ENCODE data around the gene HDAC4.

HDAC4 gene

DNA sequence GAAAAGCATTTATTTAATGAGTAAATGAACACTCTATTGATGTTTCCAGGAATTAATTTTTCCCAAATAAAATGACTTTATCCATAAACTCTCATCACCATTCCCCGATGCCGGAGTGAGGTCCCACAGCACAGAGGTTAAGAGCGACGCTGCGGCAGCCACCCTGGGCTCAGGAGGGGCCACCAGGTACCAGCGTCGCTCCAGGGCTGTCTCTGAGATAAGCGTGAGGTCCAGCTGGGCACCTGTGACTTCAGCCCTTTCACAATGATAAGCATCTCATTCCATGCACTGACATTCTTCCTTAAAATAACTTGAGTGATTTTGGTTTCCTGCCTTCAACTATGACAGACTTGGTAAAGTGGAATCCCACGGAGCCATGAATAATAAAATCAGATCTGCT lies 370.9 kb downstream of the HDAC4 start:
- no peak overlapping the region for H2AFZ ChIP-seq (ENCODE audit: low read depth, low read length, severe bottlenecking)
- no peak overlapping the region for H3K4me3 ChIP-seq (ENCODE audit: insufficient read depth, low read length, poor library complexity, severe bottlenecking)
- H4K20me1 ChIP-seq (ENCODE audit: low read depth, low read length) = no peaks in the 10 kb centered on the region
- no peak for TF ChIP-seq EZH2phosphoT487 (conservative IDR thresholded peaks at IDR 0.05; ENCODE audit: low read length)
- TF ChIP-seq, protein P1, sequence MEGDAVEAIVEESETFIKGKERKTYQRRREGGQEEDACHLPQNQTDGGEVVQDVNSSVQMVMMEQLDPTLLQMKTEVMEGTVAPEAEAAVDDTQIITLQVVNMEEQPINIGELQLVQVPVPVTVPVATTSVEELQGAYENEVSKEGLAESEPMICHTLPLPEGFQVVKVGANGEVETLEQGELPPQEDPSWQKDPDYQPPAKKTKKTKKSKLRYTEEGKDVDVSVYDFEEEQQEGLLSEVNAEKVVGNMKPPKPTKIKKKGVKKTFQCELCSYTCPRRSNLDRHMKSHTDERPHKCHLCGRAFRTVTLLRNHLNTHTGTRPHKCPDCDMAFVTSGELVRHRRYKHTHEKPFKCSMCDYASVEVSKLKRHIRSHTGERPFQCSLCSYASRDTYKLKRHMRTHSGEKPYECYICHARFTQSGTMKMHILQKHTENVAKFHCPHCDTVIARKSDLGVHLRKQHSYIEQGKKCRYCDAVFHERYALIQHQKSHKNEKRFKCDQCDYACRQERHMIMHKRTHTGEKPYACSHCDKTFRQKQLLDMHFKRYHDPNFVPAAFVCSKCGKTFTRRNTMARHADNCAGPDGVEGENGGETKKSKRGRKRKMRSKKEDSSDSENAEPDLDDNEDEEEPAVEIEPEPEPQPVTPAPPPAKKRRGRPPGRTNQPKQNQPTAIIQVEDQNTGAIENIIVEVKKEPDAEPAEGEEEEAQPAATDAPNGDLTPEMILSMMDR (IDR thresholded peaks at IDR 0.05; ENCODE audit: insufficient read depth, low read length, poor library complexity, severe bottlenecking) = no peak
- H3K9me3 ChIP-seq (ENCODE audit: insufficient read depth, low read length) = no peaks in the 10 kb centered on the region
- H3F3A ChIP-seq (ENCODE audit: insufficient read depth) = no peaks in the 10 kb centered on the region
- H3K4me2 ChIP-seq (ENCODE audit: low read depth, low read length, poor library complexity, severe bottlenecking) = no peak overlapping the region
- no peak overlapping the region for H3K27ac ChIP-seq (ENCODE audit: low read depth, low read length)
- no peaks in the 10 kb centered on the region for H3K9me2 ChIP-seq (replicated peaks; ENCODE audit: insufficient read depth, low read length)
- no peak overlapping the region for H3K9ac ChIP-seq (ENCODE audit: low read length)
- no peaks in the 10 kb centered on the region for H3K79me2 ChIP-seq (ENCODE audit: insufficient read depth, low read length)
- H3K27me3 ChIP-seq (ENCODE audit: low read length) = no peaks in the 10 kb centered on the region
- H3K36me3 ChIP-seq (ENCODE audit: low read length) = no peaks in the 10 kb centered on the region

DNA sequence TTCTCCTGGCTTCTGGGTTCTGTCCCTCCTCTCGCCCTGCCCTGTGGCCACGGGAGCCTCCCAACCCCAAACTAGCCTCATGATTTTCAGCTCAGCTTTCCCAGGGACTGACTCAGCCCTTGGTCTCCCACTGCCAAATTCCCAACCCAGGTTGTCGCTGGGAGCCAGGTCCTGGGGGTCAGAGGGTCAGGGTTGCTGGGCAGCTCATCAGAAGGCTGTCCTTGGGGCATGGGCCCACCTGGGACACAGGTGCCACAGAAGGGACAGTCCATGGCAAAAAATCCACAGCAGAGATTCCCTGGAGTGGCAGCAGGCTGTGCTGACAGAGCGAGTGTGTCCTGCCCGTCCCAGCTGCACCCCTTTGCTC lies 372.6 kb downstream of the HDAC4 start:
- Histone ChIP-seq H3K4me2 (ENCODE audit: low read depth, low read length, poor library complexity, severe bottlenecking) (no peak overlapping the region), H3K9ac (ENCODE audit: low read length) (no peak overlapping the region), H3K9me3 (ENCODE audit: insufficient read depth, low read length) (no peaks in the 10 kb centered on the region), H3K9me2 (replicated peaks; ENCODE audit: insufficient read depth, low read length) (no peaks in the 10 kb centered on the region), H3K4me3 (ENCODE audit: insufficient read depth, low read length, poor library complexity, severe bottlenecking) (no peak overlapping the region), H3K27me3 (ENCODE audit: low read length) (no peaks in the 10 kb centered on the region), H3K79me2 (ENCODE audit: insufficient read depth, low read length) (no peaks in the 10 kb centered on the region), H3F3A (ENCODE audit: insufficient read depth) (no peaks in the 10 kb centered on the region), H3K27ac (ENCODE audit: low read depth, low read length) (no peak overlapping the region), H3K36me3 (ENCODE audit: low read length) (no peaks in the 10 kb centered on the region), H2AFZ (ENCODE audit: low read depth, low read length, severe bottlenecking) (no peak overlapping the region), H4K20me1 (ENCODE audit: low read depth, low read length) (no peaks in the 10 kb centered on the region)
- TF ChIP-seq EZH2phosphoT487 (conservative IDR thresholded peaks at IDR 0.05; ENCODE audit: low read length) = no peak
- TF ChIP-seq, protein P1 (IDR thresholded peaks at IDR 0.05; ENCODE audit: insufficient read depth, low read length, poor library complexity, severe bottlenecking) = no peak

DNA sequence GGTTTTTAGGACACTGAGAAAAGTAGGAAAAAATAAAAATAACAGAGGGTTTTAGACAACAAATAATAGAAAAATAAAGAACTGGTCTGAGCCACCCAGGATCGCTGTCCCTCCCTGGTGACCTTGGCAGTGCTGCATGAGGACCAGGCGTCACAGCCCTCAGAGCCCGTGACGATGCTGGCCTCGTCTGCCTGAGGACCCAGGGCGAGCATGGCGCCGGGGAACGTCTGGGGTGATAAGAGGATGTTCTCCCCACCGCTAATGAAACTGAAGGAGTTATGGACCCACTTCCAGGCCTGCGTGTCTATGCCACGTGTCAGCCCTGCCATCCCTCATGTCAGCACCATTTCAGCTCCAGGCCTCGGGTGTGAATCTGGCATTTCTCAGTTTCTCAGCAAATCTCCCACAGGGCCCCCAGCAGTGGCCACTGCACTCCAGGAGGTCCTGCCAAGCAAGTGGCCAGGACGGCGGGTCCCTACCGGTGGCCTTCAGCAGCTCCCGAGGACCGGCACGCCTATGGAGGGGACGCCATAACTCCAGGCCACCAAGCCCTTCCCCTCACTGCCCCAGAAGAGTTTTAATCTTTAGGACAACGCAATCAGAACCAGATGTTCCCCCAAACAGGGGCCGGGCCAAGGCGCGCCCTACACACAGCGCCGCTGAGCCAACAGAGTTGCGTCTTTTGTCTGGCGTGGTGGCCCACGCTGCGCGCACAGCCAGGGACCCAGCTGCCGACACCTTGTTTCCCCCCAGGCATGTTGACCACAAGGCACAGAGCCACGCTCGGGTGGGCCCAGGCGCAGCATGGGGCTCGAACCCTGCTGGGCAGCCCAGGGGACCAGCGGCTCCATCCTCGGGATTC lies 373.2 kb downstream of the HDAC4 start:
- Histone ChIP-seq H3K9me2 (replicated peaks; ENCODE audit: insufficient read depth, low read length) (no peaks in the 10 kb centered on the region), H4K20me1 (ENCODE audit: low read depth, low read length) (no peaks in the 10 kb centered on the region), H3F3A (ENCODE audit: insufficient read depth) (no peaks in the 10 kb centered on the region), H3K36me3 (ENCODE audit: low read length) (no peaks in the 10 kb centered on the region), H3K27ac (ENCODE audit: low read depth, low read length) (no peak overlapping the region), H3K79me2 (ENCODE audit: insufficient read depth, low read length) (no peaks in the 10 kb centered on the region), H3K27me3 (ENCODE audit: low read length) (no peaks in the 10 kb centered on the region), H3K4me3 (ENCODE audit: insufficient read depth, low read length, poor library complexity, severe bottlenecking) (no peak overlapping the region), H2AFZ (ENCODE audit: low read depth, low read length, severe bottlenecking) (no peak overlapping the region), H3K9me3 (ENCODE audit: insufficient read depth, low read length) (no peaks in the 10 kb centered on the region), H3K9ac (ENCODE audit: low read length) (no peak overlapping the region), H3K4me2 (ENCODE audit: low read depth, low read length, poor library complexity, severe bottlenecking) (no peak overlapping the region)
- TF ChIP-seq, protein P1 (IDR thresholded peaks at IDR 0.05; ENCODE audit: insufficient read depth, low read length, poor library complexity, severe bottlenecking) = no peak
- TF ChIP-seq EZH2phosphoT487 (conservative IDR thresholded peaks at IDR 0.05; ENCODE audit: low read length) = no peak
